Posterior vena cava (tissue), 2 donors: ENCODE data around the gene HDGF. TPM values are rescaled to one million over a fixed set of nuclear protein-coding genes. Genes with fewer than 3 reads are reported as not detected.

Experiments
- total RNA-seq, 2 donors: library from RNA; stranded (reverse); fragmentation: NEBNext Ultra II Directional; extraction: Animal tissue kit (Norgen Biotek cat#: 25700); gene quantifications; one replicate each; pipeline ENCODE4 v1.2.1, GENCODE V29; 2021
- donor health status: DM: yes; HTN: yes; CAD: no.
- donor health status: DM: yes; HTN: yes; CAD: no.

Gene HDGF
- total RNA-seq, 2 donors from 2014 or later, result 101 to 126 TPM

Other genes with a start within 250 kb of the HDGF start
- gene IQGAP3, start 179.1 kb downstream of the HDGF start, total RNA-seq, result under 1 TPM; 0.43 to 0.79 TPM
- gene TTC24, start 172.0 kb downstream of the HDGF start, total RNA-seq, result not detected
- 10 to 100 TPM; 62.5 to 82.1 TPM for gene NAXE, start 159.9 kb downstream of the HDGF start, total RNA-seq
- 10 to 100 TPM; 28.3 to 37.7 TPM for gene GPATCH4, start 150.2 kb downstream of the HDGF start, total RNA-seq
- 1 to 10 TPM; 4.4 to 8.7 TPM for gene HAPLN2, start 132.3 kb downstream of the HDGF start, total RNA-seq
- gene BCAN, start 109.6 kb downstream of the HDGF start, total RNA-seq, result under 1 TPM; 0.29 to 0.60 TPM
- 100 to 1,000 TPM in 1 of 2 donors, 10 to 100 TPM in 1; 100.0 to 142 TPM for gene NES, start 74.3 kb downstream of the HDGF start, total RNA-seq
- 10 to 100 TPM in 1 of 2 donors, 1 to 10 TPM in 1; 9.2 to 20.9 TPM for gene CRABP2, start 46.1 kb downstream of the HDGF start, total RNA-seq
- 10 to 100 TPM; 19.6 to 21.6 TPM for gene METTL25B, start 23.2 kb downstream of the HDGF start, total RNA-seq
- 10 to 100 TPM; 17.3 to 20.3 TPM for gene ISG20L2, start 22.9 kb downstream of the HDGF start, total RNA-seq
- gene MRPL24, start 10.6 kb downstream of the HDGF start, total RNA-seq, result 10 to 100 TPM; 60.5 to 63.7 TPM
- 10 to 100 TPM; 44.3 to 48.6 TPM for gene PRCC, start 15.9 kb upstream of the HDGF start, total RNA-seq
- gene SH2D2A, start 65.2 kb upstream of the HDGF start, total RNA-seq, result 1 to 10 TPM; 3.2 to 3.4 TPM
- gene INSRR, start 107.4 kb upstream of the HDGF start, total RNA-seq, result under 1 TPM; 0.19 to 0.23 TPM
- gene NTRK1, start 109.2 kb upstream of the HDGF start, total RNA-seq, result 1 to 10 TPM; 3.5 to 3.9 TPM
- 10 to 100 TPM; 14.5 to 14.6 TPM for gene PEAR1, start 142.0 kb upstream of the HDGF start, total RNA-seq
- not detected for gene LRRC71, start 169.0 kb upstream of the HDGF start, total RNA-seq